GM12891 (cell line): ENCODE measurements around the gene IMPACT. TPM values are rescaled to one million over a fixed set of nuclear protein-coding genes. Genes with fewer than 3 reads are reported as not detected.

ENCODE experiments used
- DNase-seq: peaks from one replicate; pipeline ENCODE4 v3.0.0; 2011; ENCODE audit warnings: low spot score; ENCODE audit not compliant: insufficient read length
- FAIRE-seq: peaks from 2 replicates; lab custom pipeline; 2011; peaks lifted over from hg19 to GRCh38; lab: Jason Lieb, UNC
- PAX5 ChIP-seq: IDR thresholded peaks from 2 replicates; pipeline ENCODE4 v1.6.1; 2011; ENCODE audit warnings: low read length, moderate library complexity, mild to moderate bottlenecking; ENCODE audit not compliant: insufficient read depth, severe bottlenecking
- POLR2A ChIP-seq: IDR thresholded peaks from 2 replicates; pipeline ENCODE4 v1.6.1; 2011; ENCODE audit warnings: low read depth, low read length, control low read depth
- POLR2AphosphoS5 ChIP-seq: IDR thresholded peaks from 2 replicates; pipeline ENCODE4 v1.6.1; 2011; ENCODE audit warnings: low read depth, low read length, control low read depth
- POU2F2 ChIP-seq: IDR thresholded peaks from 2 replicates; pipeline ENCODE4 v1.6.1; 2011; ENCODE audit warnings: low read depth, mild to moderate bottlenecking, control low read depth, low read length, moderate library complexity
- SPI1 ChIP-seq: IDR thresholded peaks from 2 replicates; pipeline ENCODE4 v1.6.1; 2011; ENCODE audit warnings: low read depth, low read length, control low read depth
- TAF1 ChIP-seq: IDR thresholded peaks from 2 replicates; pipeline ENCODE4 v1.6.1; 2011; ENCODE audit warnings: low read depth, low read length, control low read depth
- polyA plus RNA-seq: library from polyadenylated mRNA; unstranded; fragments of >200 nt; gene quantifications from one replicate; pipeline ENCODE4 v1.2.1, GENCODE V29; 2012; ENCODE audit warnings: low read depth, missing spikeins, inconsistent platforms; ENCODE audit not compliant: missing spikeins

IMPACT gene
- 0.17 TPM for polyA plus RNA-seq

GRCh38 chr18:24426398-24427294, at the start of gene IMPACT:
Gene IMPACT (plus strand): TSS chr18:24426670. CDS start chr18:24426757, 87 bp downstream.
- DNase-seq (peak; percentile 45), FAIRE-seq (no peak)
- TF ChIP-seq TAF1 (no peak), POLR2AphosphoS5 (no peak), POU2F2 (no peak), PAX5 (no peak), SPI1 (no peak), POLR2A (no peak)

- FAIRE-seq (no peak), DNase-seq (no peak)
- TF ChIP-seq POU2F2 (no peak), POLR2AphosphoS5 (no peak), POLR2A (no peak), PAX5 (no peak), TAF1 (no peak), SPI1 (no peak)
Observed at GRCh38 chr18:24378598-24378997, 47.9 kb upstream of the IMPACT start.

- no peak for FAIRE-seq
- TF ChIP-seq POLR2A: no peak
- no peak for TF ChIP-seq PAX5
- no peak for TF ChIP-seq POLR2AphosphoS5
- no peak for TF ChIP-seq SPI1
- TF ChIP-seq POU2F2: no peak
- no peak for TF ChIP-seq TAF1
Observed at GRCh38 chr18:24380163-24380747, 46.2 kb upstream of the IMPACT start.

GRCh38 chr18:24381126-24381525, 45.3 kb upstream of the IMPACT start:
- TF ChIP-seq POLR2A: no peak
- TF ChIP-seq SPI1: no peak
- TF ChIP-seq POLR2AphosphoS5: no peak
- no peak for TF ChIP-seq POU2F2
- TF ChIP-seq PAX5: no peak
- TF ChIP-seq TAF1: no peak
- no peak for DNase-seq
- FAIRE-seq: no peak

More at GRCh38 chr18:24380163-24380747, 46.2 kb upstream of the IMPACT start:
- no peak for DNase-seq

- FAIRE-seq (no peak), DNase-seq (no peak)
- TF ChIP-seq PAX5 (no peak), POU2F2 (no peak), POLR2AphosphoS5 (no peak), TAF1 (no peak), SPI1 (no peak), POLR2A (no peak)
Observed at GRCh38 chr18:24386681-24387080, 39.8 kb upstream of the IMPACT start.

- no peak for TF ChIP-seq SPI1
- no peak for TF ChIP-seq POLR2AphosphoS5
- TF ChIP-seq POU2F2: no peak
- TF ChIP-seq PAX5: no peak
- TF ChIP-seq POLR2A: no peak
- FAIRE-seq: no peak
- DNase-seq: no peak
Observed at GRCh38 chr18:24388957-24389356, 37.5 kb upstream of the IMPACT start.

- FAIRE-seq (no peak), DNase-seq (no peak)
- TF ChIP-seq POLR2AphosphoS5: no peak
Observed at GRCh38 chr18:24395049-24395795, 31.2 kb upstream of the IMPACT start.

GRCh38 chr18:24396082-24396633, 30.3 kb upstream of the IMPACT start:
- no peak for DNase-seq
- TF ChIP-seq POLR2A (no peak), PAX5 (no peak), POLR2AphosphoS5 (no peak), POU2F2 (no peak), SPI1 (no peak), TAF1 (no peak)
- no peak for FAIRE-seq

- peak; percentile 28 for FAIRE-seq
- TF ChIP-seq SPI1 (no peak), POLR2A (no peak), POU2F2 (no peak), TAF1 (no peak), POLR2AphosphoS5 (no peak), PAX5 (no peak)
- no peak for DNase-seq
Observed at GRCh38 chr18:24397131-24397693, 29.3 kb upstream of the IMPACT start.
